Stimulated activated CD4-positive, alpha-beta T cell treated with anti-CD3 and anti-CD28 coated beads, Interleukin-15, amount 100 ng/mL, for 24 hours (primary cell): Measurements from ENCODE around the gene EPB41L1.

Source experiments
- DNase-seq: peaks from one replicate; pipeline ENCODE4 v3.0.0-alpha.2; 2020

Gene EPB41L1

GRCh38 chr20:36234771-36235320, 80.3 kb downstream of the EPB41L1 start:
- no peak for DNase-seq

- DNase-seq = peak; percentile 89
These were observed 81.6 kb downstream of the EPB41L1 start, which contains the start of gene AAR2 for GRCh38 chr20:36235892-36236785. Gene AAR2 (plus strand): TSS chr20:36236478. CDS start chr20:36239869, 3,391 bp downstream.

GRCh38 chr20:36236786-36237121, 82.2 kb downstream of the EPB41L1 start:
- DNase-seq = no peak

- DNase-seq = no peak
These were observed 82.9 kb downstream of the EPB41L1 start for GRCh38 chr20:36237477-36237876.

GRCh38 chr20:36238153-36238552, 83.6 kb downstream of the EPB41L1 start:
- no peak for DNase-seq

GRCh38 chr20:36238760-36239159, 84.2 kb downstream of the EPB41L1 start:
- no peak for DNase-seq

GRCh38 chr20:36240076-36240475, 85.5 kb downstream of the EPB41L1 start:
- DNase-seq = no peak

GRCh38 chr20:36241678-36242077, 87.1 kb downstream of the EPB41L1 start:
- DNase-seq = no peak

GRCh38 chr20:36243726-36244125, 89.2 kb downstream of the EPB41L1 start:
- DNase-seq = no peak

GRCh38 chr20:36246401-36246800, 91.9 kb downstream of the EPB41L1 start:
- DNase-seq = no peak

- DNase-seq = no peak
These were observed 94.3 kb downstream of the EPB41L1 start for GRCh38 chr20:36248836-36249235.

- DNase-seq = no peak
These were observed 94.9 kb downstream of the EPB41L1 start for GRCh38 chr20:36249450-36249849.

GRCh38 chr20:36251426-36251825, 96.9 kb downstream of the EPB41L1 start:
- no peak for DNase-seq

- no peak for DNase-seq
These were observed 98.0 kb downstream of the EPB41L1 start for GRCh38 chr20:36252511-36252910.

- no peak for DNase-seq
These were observed 98.5 kb downstream of the EPB41L1 start for GRCh38 chr20:36253036-36253435.

GRCh38 chr20:36254076-36254475, 99.5 kb downstream of the EPB41L1 start:
- DNase-seq = no peak

- no peak for DNase-seq
These were observed 100.9 kb downstream of the EPB41L1 start for GRCh38 chr20:36255445-36255844.

GRCh38 chr20:36259177-36260061, 104.9 kb downstream of the EPB41L1 start:
- no peak for DNase-seq

GRCh38 chr20:36260316-36260715, 105.8 kb downstream of the EPB41L1 start:
- DNase-seq = no peak

GRCh38 chr20:36261389-36262105, 107.0 kb downstream of the EPB41L1 start:
- no peak for DNase-seq

- no peak for DNase-seq
These were observed 107.9 kb downstream of the EPB41L1 start for GRCh38 chr20:36262440-36262839.

- no peak for DNase-seq
These were observed 110.1 kb downstream of the EPB41L1 start for GRCh38 chr20:36264426-36265246.
